Stimulated activated naive CD8-positive, alpha-beta T cell treated with anti-CD3 and anti-CD28 coated beads, Interleukin-15, Interleukin-2, amounts not matched to agents 100 ng/mL and 50 ng/mL, for 24 hours (primary cell): ENCODE measurements around the gene CLEC10A.
"Not testable (repeated sequence)": the region's sequence is repeated elsewhere in the genome, so short reads cannot be mapped to it uniquely, and the experiment has no call there.

Experiments
- H3K27ac Mint-ChIP-seq: one replicate; pipeline ENCODE4 v1.8.0; 2021; ENCODE audit warnings: mild to moderate bottlenecking, mixed read lengths
- H3K27me3 Mint-ChIP-seq: one replicate; pipeline ENCODE4 v1.8.0; 2021; ENCODE audit warnings: mixed read lengths
- H3K36me3 Mint-ChIP-seq: one replicate; pipeline ENCODE4 v1.8.0; 2021; ENCODE audit warnings: low read depth, mixed read lengths
- H3K4me1 Mint-ChIP-seq: one replicate; pipeline ENCODE4 v1.8.0; 2021; ENCODE audit warnings: low read depth, mixed read lengths
- H3K4me3 Mint-ChIP-seq: one replicate; pipeline ENCODE4 v1.8.0; 2021; ENCODE audit warnings: mild to moderate bottlenecking, mixed read lengths
- H3K9me3 Mint-ChIP-seq: one replicate; pipeline ENCODE4 v1.8.0; 2021; ENCODE audit warnings: mixed read lengths

CLEC10A gene

DNA sequence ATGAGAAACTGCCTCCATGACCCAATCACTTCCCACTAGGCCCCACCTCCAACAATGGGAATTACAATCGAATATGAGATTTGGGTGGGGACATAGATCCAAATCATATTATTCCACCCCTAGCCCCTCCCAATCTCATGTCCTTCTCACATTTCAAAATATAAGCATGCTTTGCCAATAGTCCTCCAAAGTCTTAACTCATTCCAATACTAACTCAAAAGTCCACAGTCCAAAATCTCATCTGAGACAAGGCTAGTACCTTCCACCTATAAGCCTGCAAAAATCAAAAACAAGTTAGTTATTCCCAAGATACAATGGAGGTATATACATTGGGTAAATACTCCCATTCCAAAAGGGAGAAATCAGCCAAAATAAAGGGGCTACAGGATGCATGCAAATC is 12.9 kb downstream of the CLEC10A start:
- no peaks in the 10 kb centered on the region for H3K4me1 Mint-ChIP-seq
- no peak overlapping the region for H3K4me3 Mint-ChIP-seq
- no peaks in the 10 kb centered on the region for H3K36me3 Mint-ChIP-seq
- H3K27me3 Mint-ChIP-seq = no peaks in the 10 kb centered on the region
- H3K9me3 Mint-ChIP-seq = peaks cover 10% of the 10 kb centered on the region
- no peak overlapping the region for H3K27ac Mint-ChIP-seq

DNA sequence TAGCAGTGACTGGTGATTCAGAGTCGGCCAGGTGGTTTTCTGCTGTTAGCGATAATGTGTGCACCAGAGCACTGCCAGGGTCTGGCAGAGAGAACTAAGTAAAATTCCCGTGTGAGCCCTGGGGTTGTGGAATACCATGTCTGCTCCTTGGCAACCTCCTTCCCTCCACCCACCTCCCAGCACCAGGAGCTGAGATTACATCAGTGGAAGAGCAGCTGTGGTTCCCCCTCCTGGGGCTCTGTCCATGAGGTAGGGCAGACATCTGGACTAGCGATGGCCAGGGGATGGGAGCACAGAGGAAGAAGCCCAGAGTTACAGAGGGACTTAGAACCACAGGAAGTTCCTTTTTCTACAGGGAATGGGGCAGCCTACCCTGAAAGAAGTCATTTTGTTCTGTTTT is 15.8 kb downstream of the CLEC10A start:
- Mint-ChIP-seq H3K4me3 (no peak overlapping the region), H3K4me1 (peaks cover 15% of the 10 kb centered on the region), H3K27me3 (peaks cover 3% of the 10 kb centered on the region), H3K36me3 (no peaks in the 10 kb centered on the region), H3K9me3 (peaks cover 10% of the 10 kb centered on the region), H3K27ac (no peak overlapping the region)

DNA sequence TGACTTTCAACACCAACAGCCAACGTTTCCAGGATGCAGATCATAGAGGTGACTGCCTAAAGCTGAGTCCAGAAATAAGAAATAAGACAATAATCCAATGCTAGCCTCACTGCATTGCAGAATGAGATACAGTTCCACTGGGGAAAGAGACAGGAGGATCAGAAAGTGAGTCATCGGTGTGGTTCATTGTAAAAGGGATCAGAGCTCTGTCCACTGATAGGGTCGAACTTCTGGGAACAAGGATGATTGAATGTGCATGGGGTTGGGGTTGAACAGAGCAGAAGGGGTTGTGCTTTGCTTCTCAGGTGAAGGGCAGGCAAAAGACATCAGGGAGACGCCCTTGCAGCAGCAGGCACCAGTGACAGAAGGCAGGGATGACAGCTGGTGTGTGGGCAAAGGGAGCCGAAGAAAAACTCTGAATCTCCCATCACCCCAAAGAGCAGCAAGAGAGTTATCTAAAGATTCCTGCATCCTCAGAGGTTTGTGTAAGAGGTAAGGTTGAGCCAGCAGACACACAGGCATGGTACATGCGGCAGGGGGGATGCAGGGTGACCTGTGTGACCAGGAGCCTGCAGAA is 16.4 kb downstream of the CLEC10A start:
- Mint-ChIP-seq H3K4me3 (no peak overlapping the region), H3K4me1 (peaks cover 21% of the 10 kb centered on the region)

DNA sequence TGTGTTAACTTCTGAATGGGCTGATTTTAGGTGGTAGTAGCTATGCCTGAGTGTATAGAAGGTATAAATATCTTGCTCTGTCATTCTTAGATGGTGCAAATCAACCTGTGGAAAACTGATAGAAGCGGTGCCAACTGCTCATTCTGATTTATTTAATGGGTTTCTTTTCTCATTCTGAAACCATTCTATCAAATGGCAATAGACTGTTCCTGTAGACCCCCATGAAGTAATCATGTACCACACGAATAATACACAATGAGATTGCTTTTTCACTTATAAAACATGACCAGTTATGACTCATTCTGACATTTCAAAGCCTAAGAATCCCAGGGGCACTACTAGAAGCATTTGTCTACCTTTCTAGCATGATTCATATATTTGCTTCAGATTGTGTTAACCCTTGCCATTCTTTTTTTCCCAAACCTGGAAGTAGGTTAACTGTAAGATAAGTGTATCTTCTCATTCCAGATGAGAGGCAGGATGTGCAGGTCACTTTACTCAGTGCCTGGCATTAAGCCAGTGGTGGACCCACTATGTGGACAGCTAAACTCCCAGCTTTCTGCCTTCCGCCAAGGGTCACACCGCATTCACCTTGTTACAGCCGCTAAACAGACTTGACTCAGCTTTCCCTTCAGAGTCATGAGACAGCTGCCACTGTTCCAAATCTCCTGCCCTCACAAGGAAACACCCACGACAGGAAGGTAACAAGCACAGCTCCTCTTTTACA is 19.7 kb downstream of the CLEC10A start:
- H3K27ac Mint-ChIP-seq = peak overlapping the region; percentile 87
- no peaks in the 10 kb centered on the region for H3K36me3 Mint-ChIP-seq
- no peaks in the 10 kb centered on the region for H3K9me3 Mint-ChIP-seq
- peaks cover 13% of the 10 kb centered on the region for H3K27me3 Mint-ChIP-seq
- no peak overlapping the region for H3K4me3 Mint-ChIP-seq
- H3K4me1 Mint-ChIP-seq = peaks cover 22% of the 10 kb centered on the region

More for the DNA sequence above, 16.4 kb downstream of the CLEC10A start:
- Mint-ChIP-seq H3K9me3 (peaks cover 6% of the 10 kb centered on the region), H3K27ac (no peak overlapping the region), H3K27me3 (peaks cover 10% of the 10 kb centered on the region), H3K36me3 (no peaks in the 10 kb centered on the region)

DNA sequence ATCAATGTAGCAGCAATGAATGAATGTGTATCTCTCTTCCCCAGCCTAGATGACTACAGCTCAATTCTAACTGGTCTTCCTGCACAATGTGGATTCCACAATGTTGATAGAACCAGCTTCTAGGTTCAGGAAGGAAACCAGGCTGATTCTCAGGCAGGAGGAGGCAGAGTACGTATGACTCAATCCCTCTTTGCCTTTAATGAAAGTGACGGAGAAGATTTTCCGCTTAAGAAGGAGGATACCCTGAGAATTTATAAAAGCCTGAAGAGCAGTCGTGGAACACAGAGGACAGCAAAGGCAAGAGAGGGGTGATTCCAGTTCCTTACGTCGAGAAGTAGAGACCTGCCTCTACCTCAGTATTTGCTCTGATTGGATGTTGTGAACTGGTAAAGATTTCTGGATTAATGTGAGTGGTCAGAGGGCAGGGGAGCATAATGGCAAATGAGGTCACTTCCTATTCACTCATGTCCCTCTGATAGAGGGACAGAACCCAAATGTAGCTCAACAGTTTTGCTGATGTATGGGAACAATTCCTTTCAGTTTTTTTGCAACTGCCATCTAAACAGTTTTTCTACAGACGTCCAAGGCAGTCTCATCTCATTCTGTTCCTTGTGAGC is 21.1 kb downstream of the CLEC10A start:
- no peaks in the 10 kb centered on the region for H3K36me3 Mint-ChIP-seq
- no peaks in the 10 kb centered on the region for H3K9me3 Mint-ChIP-seq
- H3K4me3 Mint-ChIP-seq = no peak overlapping the region
- H3K27me3 Mint-ChIP-seq = peaks cover 13% of the 10 kb centered on the region
- peaks cover 22% of the 10 kb centered on the region for H3K4me1 Mint-ChIP-seq
- no peak overlapping the region for H3K27ac Mint-ChIP-seq

DNA sequence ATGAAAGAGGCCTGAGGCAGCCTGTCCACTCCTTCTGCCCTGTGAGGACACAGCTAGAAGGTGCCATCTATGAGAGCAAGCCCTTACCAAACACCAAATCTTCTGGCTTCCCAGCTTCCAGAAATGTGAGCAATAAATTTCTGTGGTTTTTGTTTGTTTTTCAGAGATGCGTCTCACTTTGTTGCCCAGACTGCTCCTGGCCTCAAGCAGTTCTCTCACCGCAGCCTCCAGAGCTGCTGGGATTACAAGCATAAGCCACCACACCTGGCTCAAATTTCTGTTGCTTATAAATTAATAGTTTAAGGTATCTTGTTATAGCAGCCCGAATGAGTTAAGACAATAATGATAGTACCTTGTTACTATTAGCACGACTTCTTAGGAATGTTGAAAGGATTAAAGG is 23.7 kb downstream of the CLEC10A start:
- Mint-ChIP-seq H3K27me3 (peaks cover 15% of the 10 kb centered on the region), H3K4me1 (peaks cover 18% of the 10 kb centered on the region), H3K9me3 (no peaks in the 10 kb centered on the region)

DNA sequence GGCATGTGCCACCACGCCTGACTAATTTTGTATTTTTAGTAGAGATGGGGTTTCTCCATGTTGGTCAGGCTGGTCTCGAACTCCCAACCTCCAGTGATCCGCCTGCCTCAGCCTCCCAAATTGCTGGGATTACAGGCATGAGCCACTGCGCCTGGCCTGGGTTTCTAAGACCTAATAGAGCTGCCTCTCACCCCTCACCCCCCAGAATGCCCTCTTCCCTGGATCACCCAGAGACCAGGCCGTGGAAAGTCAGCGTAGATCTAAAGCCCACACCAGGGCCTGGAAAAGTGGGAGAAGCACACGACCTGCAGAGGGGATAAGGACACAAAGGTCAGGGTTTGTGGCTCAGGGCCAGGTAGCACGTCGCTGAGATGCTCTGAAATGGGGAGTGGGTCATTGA is 29.5 kb downstream of the CLEC10A start:
- H3K27me3 Mint-ChIP-seq, H3K36me3 Mint-ChIP-seq, H3K9me3 Mint-ChIP-seq, H3K4me3 Mint-ChIP-seq, H3K27ac Mint-ChIP-seq: not testable (repeated sequence)
- peaks cover 21% of the 10 kb centered on the region for H3K4me1 Mint-ChIP-seq

More for the DNA sequence above, 23.7 kb downstream of the CLEC10A start:
- Mint-ChIP-seq H3K36me3 (no peaks in the 10 kb centered on the region), H3K4me3 (no peak overlapping the region), H3K27ac (no peak overlapping the region)

DNA sequence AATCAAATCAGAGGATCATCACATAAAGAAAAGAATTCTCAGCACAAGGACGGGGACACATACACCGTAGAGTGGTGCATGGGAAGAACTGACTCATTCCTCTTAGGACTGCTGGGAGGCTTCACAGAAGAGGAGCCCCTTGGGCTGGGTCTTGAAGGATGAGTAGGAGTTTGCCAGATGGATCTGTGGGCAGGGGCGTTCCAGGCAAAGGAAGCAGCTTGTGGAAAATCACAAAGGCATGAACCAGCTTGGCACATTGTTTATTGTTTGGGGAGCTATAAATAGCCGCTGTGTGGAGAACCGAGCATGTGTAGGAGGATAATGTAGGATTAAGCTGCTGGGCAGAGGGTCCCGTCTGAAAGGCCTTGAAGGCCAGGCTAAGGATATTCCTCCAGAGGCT is 31.1 kb downstream of the CLEC10A start:
- Mint-ChIP-seq H3K9me3 (no peaks in the 10 kb centered on the region), H3K36me3 (no peaks in the 10 kb centered on the region), H3K4me1 (peaks cover 25% of the 10 kb centered on the region), H3K27ac (no peak overlapping the region), H3K4me3 (no peak overlapping the region), H3K27me3 (peaks cover 8% of the 10 kb centered on the region)

DNA sequence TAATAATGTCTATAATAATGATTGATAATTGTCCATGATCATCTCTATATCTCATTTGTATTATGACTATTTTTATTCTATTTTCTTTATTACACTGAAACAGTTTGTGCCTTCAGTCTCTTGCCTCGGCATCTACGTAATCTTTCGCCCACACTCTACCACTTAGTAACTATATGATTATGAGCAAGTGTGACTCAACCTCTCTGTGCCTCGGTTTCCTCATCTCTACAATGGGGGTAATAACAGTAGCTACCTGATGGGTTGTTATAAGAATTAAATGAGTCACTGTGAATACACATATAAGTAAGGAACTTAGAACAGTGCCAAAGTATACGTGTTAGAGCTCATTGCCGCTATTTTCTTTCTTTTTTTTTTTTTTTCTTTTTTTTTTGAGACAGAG is 32.5 kb downstream of the CLEC10A start:
- Mint-ChIP-seq H3K27ac (no peak overlapping the region), H3K36me3 (no peaks in the 10 kb centered on the region), H3K27me3 (peaks cover 3% of the 10 kb centered on the region), H3K4me1 (peaks cover 35% of the 10 kb centered on the region), H3K4me3 (no peak overlapping the region), H3K9me3 (no peaks in the 10 kb centered on the region)

DNA sequence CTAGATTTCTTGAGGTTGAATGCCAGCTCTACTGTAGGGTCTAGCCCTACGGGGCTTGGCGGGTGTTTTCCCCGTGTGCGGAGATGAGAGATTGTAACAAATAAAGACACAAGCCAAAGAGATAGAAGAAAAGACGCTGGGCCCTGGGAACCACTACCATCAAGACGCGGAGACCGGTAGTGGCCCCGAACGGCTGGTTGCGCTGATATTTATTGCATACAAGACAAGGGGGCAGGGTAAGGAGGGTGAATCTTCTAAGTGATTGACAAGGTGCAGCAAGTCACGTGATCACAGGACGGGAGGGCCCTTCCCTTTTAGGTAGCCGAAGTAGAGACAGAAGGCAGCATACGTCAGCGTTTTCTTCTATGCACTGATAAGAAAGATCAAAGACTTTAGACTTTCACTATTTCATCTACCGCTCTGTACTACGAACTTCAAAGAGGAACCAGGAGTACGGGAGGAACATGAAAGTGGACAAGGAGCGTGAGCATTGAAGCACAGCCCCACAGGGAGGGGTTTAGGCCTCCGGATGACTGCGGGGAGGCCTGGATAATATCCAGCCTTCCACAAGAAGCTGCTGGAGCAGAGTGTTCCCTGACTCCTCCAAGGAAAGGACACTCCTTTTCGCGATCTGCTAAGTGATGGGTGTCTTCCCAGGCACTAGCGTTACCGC is 33.2 kb downstream of the CLEC10A start:
- not testable (repeated sequence) for H3K36me3 Mint-ChIP-seq, H3K9me3 Mint-ChIP-seq, H3K27me3 Mint-ChIP-seq
- Mint-ChIP-seq H3K4me3 (peak overlapping the region; percentile 79), H3K27ac (peak overlapping the region; percentile 71), H3K4me1 (peaks cover 42% of the 10 kb centered on the region)

DNA sequence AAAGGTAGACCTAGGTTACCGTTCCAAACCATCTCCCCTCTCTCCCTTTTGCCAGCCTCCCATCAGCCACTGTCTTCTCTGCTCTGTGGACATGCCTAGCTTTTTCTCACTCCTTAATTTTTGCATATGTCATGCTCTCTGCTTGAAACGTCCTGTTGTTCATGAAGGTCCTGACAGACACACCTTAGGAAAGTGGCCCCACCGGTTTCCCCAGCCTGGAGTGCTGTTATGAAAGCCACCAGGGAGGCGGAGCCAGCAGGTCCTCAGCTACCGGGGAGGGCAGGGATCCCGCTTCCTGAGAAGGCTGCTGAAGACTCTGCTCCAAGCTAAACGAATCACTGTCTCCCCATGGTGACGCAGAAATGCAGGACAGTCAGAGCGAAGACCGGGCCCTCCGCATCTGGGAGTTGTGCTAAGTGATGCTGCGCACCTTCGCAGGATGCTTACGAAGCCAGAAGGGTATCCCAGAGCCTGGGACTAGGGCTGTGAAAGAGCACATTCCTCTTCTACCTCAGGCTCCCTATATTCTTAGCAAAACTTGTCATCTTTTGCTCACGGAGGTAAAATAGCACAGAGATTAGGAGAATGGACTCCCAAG is 33.8 kb downstream of the CLEC10A start:
- Mint-ChIP-seq H3K4me1 (peaks cover 49% of the 10 kb centered on the region), H3K9me3 (no peaks in the 10 kb centered on the region), H3K27ac (peak overlapping the region; percentile 71), H3K27me3 (peaks cover 3% of the 10 kb centered on the region), H3K4me3 (peak overlapping the region; percentile 79), H3K36me3 (no peaks in the 10 kb centered on the region)

DNA sequence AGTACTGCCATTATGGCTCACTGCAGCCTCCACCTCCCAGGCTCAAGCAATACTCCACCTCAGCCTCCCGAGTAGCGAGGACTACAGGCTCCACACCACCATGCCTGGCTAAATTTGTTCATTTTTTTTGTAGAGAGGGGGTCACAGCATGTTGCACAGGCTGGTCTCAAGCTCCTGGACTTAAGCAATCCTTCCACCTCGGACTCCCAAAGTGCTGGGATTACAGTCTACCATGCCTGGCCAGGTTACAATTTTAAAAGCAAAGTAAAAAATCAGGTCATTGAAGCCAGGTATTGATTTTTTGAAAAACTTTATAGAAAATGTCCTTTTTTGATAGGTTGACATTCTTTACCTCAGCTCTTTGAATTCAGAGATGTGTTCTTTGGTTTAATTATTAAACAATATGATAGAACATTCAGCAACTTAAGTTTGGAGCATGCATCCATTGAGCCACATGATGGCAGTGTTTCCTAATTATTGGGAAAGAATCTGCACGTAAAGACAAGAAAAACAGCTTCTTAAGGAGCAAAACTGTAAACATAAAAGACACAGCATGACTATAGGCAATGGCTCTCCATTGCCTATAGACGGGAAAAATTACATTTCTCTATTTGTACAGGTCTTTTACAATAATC is 34.4 kb downstream of the CLEC10A start:
- Mint-ChIP-seq H3K4me3 (peak overlapping the region; percentile 79), H3K27ac (no peak overlapping the region), H3K27me3 (peaks cover 3% of the 10 kb centered on the region)

DNA sequence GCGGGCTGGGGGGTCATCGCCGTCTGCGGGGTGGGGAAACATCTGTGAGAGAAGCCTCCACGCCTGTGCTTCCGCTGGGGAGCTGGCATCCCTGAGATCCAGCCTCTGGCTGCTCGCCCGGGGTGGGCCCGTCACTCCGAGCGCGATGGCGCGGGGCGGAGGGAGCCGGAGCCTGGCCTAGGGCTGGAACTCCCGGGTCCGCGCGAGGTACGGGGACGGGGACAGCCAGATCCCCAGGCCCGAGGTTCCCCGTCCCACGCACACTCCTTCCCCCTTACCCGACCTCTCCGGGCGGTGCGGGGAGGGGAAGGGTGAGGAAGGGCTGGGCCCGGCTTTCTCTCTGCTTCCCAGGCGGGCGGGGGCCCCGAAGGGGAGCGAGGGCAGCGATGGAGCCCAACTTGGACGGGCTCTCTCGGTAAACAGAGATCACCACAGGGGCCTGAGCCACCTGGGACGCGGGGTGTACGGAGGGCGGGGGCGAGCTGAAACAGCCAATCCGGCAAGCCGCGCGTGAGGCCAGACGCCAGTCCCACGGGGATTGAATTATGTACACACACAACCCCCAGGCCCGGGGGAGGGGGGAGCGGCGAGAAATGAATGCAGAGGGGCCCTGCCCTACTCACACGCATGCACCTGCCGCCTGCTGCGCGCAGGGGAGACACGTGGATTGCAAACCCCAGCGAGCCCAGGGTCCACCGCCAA is 36.4 kb downstream of the CLEC10A start, which contains the start of gene SLC16A11:
TSS of gene SLC16A11 (minus strand) at position 596 of the 702 bp plus-strand sequence. CDS start at position 17, 579 bp downstream.
- H3K27me3 Mint-ChIP-seq = peaks cover 3% of the 10 kb centered on the region
- H3K9me3 Mint-ChIP-seq = no peaks in the 10 kb centered on the region
- H3K27ac Mint-ChIP-seq = peak within 1 kb of the TSS; percentile 74
- H3K4me3 Mint-ChIP-seq = peak within 1 kb of the TSS; percentile 75
- H3K36me3 Mint-ChIP-seq = no peaks in the 10 kb centered on the region
- peaks cover 53% of the 10 kb centered on the region for H3K4me1 Mint-ChIP-seq

More for the DNA sequence above, 34.4 kb downstream of the CLEC10A start:
- no peaks in the 10 kb centered on the region for H3K36me3 Mint-ChIP-seq
- H3K4me1 Mint-ChIP-seq = peaks cover 49% of the 10 kb centered on the region
- no peaks in the 10 kb centered on the region for H3K9me3 Mint-ChIP-seq

DNA sequence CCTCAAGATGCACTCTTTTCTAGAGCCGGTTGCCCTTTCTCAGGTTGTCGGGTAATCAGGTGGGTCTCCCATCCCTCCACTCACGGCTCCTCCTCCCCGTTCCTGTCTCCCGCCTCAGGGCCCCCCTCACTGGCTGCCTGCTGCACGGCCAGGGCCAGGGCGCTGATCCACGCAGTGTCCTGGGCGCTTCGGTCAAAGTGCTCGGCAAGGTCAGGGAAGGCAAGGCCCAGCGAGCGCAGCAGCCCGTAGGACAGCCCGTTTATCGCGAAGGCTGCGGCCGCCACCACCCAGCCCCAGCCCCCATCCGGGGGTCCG is 36.9 kb downstream of the CLEC10A start:
- peak overlapping the region; percentile 74 for H3K27ac Mint-ChIP-seq
- peaks cover 3% of the 10 kb centered on the region for H3K27me3 Mint-ChIP-seq
- no peaks in the 10 kb centered on the region for H3K36me3 Mint-ChIP-seq
- H3K4me1 Mint-ChIP-seq = peaks cover 54% of the 10 kb centered on the region
- H3K9me3 Mint-ChIP-seq = no peaks in the 10 kb centered on the region
- H3K4me3 Mint-ChIP-seq = peak overlapping the region; percentile 75
